COLO829 (cell line): Measurements from ENCODE around the gene IFIT1.
"Not testable (repeated sequence)": the region's sequence is repeated elsewhere in the genome, so short reads cannot be mapped to it uniquely, and the experiment has no call there.

Source experiments
- DNase-seq: peaks from one replicate; pipeline ENCODE4 v3.0.0; 2012; ENCODE audit warnings: low spot score

IFIT1 gene

DNA sequence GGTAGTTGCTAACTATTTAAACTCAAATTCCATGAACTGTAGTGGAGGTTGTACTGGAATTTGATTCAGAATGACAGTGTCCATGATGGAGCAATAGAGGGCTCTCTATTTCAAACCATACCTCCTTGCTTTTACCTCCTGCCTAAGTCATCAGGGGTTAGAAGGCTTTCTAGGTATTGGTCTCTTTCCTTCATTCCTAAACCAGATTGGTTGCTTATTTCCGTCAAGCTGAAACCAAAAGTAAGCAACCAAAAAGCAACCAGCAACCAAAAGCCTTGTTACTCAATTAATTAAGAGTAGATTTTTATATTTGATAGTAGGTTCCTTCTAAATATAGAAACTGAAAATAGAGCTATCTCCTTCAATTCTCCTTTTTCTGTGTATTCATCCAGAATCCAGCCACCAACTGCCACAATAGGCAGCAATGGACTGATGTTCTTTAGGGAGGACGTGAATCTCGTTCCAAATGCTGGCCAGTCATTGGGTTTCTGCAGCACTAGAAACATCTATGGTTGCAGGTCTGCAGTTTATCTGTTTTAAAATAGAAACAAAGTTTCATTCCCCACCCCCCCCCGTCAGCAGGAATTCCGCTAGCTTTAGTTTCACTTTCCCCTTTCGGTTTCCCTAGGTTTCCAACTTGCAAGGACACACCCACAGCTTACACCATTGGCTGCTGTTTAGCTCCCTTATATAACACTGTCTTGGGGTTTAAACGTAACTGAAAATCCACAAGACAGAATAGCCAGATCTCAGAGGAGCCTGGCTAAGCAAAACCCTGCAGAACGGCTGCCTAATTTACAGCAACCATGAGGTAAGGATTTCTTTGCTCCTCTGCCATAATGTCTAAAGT lies at the start of gene IFIT1:
TSS of gene IFIT1 (plus strand) at position 717 of the 850 bp plus-strand sequence. CDS start at position 807, 90 bp downstream.
- peak; percentile 71 for DNase-seq

GRCh38 chr10:89343089-89343767 lies 49.2 kb upstream of the IFIT1 start:
- DNase-seq, result no peak

- DNase-seq, result no peak
Measured at GRCh38 chr10:89344156-89344555, 48.3 kb upstream of the IFIT1 start.

- no peak for DNase-seq
Measured at GRCh38 chr10:89345367-89346000, 46.9 kb upstream of the IFIT1 start.

DNA sequence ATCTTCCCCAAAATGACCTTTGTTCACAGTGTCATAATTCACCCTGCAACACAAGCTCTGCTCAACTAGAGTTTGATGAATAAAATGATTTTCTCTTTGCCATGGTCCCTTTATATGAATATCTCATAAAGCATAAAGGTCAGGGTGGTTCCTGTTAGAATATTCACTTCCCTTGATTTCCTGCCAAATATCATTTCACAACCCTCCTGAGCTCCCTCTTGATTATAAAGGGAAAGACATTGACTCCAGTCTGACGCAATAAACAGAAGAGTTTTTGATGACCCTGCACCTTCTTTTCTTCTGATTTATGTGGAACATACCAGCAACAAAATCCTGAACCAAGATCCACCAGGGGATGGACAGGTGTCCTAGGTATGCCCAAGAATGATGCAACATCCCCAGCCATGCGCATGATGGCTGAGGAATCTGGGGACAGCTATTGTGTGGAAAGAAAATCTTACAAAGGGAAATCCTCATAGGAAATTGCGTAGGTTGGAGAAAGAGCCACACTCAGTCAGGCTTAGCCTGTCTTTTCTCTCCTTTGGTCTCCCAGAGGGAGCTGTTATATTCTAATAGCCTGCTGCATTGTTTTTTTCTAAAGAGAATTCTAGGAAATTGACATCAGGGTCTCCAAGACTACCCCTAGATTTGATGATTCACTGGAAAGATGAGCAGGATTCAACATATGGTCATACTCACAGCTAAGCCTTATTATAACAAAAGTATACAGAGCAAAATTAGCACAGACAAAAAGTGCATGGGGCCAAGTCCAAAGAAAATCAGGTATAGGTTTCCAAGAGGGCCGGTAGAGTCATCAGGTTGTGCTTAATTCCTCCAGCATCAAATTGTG lies 45.8 kb upstream of the IFIT1 start:
- peak; percentile 35 for DNase-seq

DNA sequence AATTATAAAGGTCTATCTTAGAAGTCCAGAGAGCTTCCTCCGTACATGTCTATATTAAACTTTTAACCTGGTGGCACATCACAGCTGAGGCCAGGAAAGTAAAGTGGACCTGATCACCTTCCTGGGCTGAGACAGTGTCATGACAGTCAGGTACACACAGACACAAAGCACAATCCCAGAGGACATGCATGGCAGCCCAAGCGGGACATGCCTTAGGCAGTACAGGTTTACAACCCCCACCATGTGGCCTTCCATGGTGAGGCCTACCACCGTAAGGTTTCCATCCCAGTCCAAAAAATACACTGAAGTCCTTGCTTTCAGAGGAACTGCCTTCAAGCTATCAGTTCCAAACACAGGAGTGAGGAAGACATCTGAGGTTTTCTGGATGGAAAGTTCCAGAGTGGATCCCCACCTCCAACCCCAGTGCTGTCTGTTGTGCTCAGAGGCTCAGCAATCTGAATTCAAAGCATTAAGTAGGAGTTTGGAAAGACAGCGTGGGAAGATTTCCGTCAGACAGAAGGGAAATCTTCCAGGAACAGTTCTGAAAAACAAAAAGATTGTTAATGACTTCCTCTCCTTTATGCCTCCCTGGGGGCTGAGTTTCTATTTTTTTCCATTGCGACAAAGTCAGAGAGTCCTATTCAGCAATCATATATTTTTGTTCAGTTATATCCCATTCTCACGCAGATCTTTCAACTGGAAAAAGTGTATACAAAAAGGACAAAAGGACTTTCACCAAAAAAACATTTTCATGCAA lies 44.5 kb upstream of the IFIT1 start:
- peak; percentile 64 for DNase-seq

DNA sequence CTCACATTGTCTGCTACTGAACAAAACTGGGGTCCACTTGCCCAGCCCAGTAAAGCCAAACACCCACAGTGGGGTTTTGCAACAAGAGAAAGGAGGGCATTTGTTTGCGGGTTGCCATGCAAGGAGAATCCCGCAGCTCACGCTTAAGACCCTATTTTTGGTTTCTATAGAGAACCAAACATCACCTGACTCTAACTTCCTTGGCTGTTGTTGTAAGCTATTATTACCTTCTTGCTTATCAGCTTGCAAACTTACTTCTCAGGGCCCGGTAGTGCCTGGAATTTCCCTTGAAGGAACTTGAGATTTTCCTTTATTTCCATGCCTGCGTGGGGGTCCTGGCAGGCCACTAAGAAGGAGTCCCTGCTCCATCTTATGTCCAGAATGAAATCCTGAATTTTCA lies 43.9 kb upstream of the IFIT1 start:
- DNase-seq, result no peak

GRCh38 chr10:89348975-89349374 lies 43.4 kb upstream of the IFIT1 start:
- DNase-seq, result no peak

DNA sequence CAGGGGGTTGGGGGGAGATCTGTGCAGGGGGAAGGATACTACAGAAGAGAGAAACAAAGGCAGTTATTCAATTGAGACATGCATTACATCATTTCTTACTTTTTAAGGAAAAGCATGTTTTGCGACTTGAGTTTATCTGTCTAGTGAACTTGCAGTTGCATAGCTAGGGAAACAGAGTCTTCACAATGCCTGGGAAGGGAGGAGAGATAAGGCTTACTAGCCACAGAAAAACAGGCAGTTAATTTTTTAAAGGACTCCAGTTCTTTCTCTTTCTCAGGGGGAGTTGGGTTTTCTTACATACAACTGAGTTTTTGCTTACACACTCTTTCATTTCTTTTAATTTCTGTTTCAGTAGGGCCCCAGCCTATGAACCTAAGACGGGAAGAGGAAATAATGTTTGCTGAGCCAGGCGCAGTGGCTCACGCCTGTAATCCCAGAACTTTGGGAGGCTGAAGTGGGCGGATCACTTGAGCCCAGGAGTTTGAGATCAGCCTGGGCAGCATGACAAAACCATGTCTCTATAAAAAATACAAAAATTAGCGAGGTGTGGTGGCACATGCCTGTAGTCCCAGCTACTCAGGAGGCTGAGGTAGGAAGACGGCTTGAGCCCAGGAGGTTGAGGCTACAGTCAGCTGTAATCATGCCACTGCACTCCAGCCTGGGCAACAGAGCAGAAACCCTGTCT lies 41.6 kb upstream of the IFIT1 start:
- not testable (repeated sequence) for DNase-seq

DNA sequence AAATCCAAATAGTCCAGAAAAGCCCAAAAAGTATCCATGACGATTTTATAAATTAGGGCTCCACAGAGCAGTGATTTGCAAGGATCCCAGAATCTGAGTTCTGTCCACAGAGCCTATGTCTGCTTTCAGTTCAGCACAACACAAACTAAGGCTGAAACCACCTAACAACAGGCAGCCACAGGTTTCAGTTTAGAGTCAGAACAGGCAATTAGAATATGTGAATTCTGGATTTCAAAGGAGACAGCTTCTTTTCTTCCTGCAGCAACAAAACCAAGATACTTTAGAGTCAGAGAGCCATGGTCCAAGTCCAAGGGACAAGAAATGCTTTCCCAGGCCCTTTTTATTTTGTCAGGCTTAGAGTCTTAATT lies 41.0 kb upstream of the IFIT1 start:
- DNase-seq, result no peak

GRCh38 chr10:89351780-89352597 lies 40.4 kb upstream of the IFIT1 start:
- peak; percentile 61 for DNase-seq

DNA sequence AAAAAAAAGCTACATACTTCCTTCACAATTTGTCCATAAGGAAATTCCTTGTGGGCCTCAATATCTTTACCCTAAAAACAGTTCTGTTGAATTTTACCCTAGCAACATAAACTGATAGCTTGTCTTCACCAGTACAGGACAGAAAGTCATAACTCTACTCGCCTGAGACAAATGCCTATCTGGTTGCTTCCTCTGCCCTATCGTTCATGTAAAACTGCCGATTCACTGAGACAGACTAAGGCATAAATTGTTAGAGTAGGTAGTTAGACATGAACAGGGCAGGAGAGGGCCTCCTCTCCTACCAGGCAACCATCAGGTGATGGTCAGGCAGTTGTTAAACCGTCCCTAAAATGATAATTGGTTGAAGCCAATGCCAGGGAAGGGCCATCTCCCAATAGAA lies 39.6 kb upstream of the IFIT1 start:
- DNase-seq, result no peak

DNA sequence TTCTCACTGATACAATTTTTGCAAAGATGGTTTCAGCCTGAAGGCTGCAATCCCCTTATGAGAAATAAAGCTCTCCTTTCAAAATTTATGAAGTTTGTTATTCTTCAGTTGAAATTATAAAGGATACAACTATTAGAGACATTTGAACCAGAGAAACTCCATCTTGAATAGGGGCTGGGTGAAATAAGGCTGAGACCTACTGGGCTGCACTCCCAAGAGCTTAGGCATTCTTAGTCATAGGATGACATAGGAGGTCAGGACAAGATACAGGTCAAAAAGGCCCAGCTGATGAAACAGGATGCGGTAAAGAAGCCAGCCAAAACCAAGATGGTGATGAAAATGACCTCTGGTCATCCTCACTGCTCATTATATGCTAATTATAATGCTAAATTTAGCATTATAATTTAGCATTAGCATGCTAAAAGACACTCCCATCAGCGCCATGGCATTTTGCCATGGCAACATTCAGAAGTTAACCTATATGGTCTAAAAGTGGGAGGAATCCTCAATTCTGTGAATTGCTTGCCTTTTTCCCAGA lies 37.0 kb upstream of the IFIT1 start:
- DNase-seq, result no peak

- DNase-seq, result no peak
Measured at GRCh38 chr10:89357096-89357495, 35.3 kb upstream of the IFIT1 start.

- DNase-seq, result no peak
Measured at GRCh38 chr10:89357975-89358374, 34.4 kb upstream of the IFIT1 start.

- DNase-seq, result no peak
Measured at GRCh38 chr10:89360157-89360556, 32.3 kb upstream of the IFIT1 start.

DNA sequence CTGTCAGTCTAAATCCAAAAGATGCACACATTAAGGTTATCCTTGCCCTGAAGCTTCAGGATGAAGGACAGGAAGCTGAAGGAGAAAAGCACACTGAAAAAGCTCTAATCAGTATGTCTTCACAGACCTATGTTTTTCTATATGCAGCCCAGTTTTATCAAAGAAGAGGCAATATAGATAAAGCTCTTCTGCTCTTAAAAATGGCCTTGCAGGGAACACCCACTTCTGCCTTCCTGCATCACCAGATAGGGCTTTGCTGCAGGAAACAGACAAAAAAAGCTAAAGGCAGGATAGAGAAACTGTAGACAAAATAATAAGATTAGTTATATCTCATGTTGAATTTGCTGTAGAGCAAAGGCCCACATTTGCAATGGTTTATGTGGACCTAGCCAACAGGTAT lies 29.5 kb upstream of the IFIT1 start:
- no peak for DNase-seq

- no peak for DNase-seq
Measured at GRCh38 chr10:89363729-89364442, 28.5 kb upstream of the IFIT1 start.

DNA sequence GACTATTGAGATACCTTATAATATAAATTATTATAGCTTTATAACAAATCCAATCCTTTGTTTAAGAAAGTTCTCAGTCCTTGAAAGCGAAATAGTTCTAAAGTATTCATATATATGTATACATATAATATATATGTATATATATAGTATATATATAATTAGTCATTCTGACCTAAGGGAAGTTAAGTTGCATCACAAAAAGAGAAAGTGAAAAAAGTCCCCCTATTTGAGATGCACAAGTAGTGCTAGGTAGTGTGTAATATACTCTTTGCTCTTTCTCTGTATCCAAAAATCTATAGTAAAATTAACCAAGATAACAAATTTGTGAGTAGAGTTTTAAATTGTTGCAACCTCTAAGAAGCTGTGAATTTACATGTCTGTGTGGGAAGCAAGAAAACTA lies 27.9 kb upstream of the IFIT1 start:
- DNase-seq, result no peak
